ENCODE results near the gene ACOT4. TPM values are rescaled to one million over a fixed set of nuclear protein-coding genes. Genes with fewer than 3 reads are reported as not detected.
"Not testable (repeated sequence)": the region's sequence is repeated elsewhere in the genome, so short reads cannot be mapped to it uniquely, and the experiment has no call there.

Gene ACOT4
- polyA plus RNA-seq, 1 donor from 2014 or later, result 1.1 TPM

DNA sequence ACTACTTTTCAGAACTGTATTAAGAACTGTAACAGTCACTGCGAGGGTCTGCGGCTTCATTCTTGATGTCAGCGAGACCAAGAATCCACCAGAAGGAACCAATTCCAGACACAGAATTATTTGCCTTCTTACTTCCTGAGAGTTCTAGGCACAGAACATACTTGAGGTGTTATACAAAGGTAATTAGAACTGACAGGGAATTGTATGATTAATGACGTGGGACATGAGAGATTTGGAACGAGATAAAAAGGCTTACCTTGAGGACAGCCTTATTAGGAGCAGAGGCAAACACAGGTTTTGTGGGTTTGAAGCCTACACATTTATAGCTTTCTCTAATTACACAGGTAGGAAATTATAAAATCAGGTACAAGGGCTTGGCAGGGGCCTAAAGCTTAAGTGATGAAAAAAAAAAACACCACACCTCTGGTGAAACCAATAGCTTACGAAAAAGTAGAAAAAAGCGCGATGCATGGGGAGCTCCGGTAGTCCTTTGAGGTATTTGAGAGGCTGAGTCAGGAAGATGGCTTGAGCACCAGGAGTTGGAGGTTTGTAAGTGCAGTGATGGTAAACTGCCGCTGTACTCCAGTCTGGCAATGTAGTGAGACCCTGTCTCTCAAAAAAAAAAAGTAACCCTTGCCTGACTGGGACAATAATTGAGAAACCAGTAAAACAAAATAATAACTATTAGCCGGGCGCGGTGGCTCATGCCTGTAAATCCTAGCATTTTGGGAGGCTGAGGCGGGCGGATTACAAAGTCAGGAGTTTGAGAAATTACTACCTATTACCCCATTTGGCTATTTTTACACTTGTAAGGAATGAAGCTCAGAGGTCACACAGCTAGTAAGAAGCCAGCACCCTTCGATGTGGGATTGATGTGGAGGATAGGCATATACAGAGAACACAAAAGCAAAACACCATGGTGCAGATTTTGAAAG, 23.5 kb upstream of the ACOT4 start:
- Histone ChIP-seq H3K27me3 (ENCODE audit: insufficient read depth, low read depth, low read length) (no peaks in the 10 kb centered on the region), H3F3A (ENCODE audit: insufficient read depth, low read length, poor library complexity, severe bottlenecking) (no peaks in the 10 kb centered on the region), H3K9ac (ENCODE audit: low read length) (no peak overlapping the region), H3K4me2 (ENCODE audit: low read length) (no peak overlapping the region), H3K36me3 (ENCODE audit: insufficient read depth, low read length) (no peaks in the 10 kb centered on the region), H3K79me2 (replicated peaks; ENCODE audit: insufficient read depth, low read length) (no peaks in the 10 kb centered on the region), H3K27ac (ENCODE audit: low read length) (no peak overlapping the region), H3K9me2 (ENCODE audit: insufficient read depth, low read length) (no peaks in the 10 kb centered on the region), H2AFZ (ENCODE audit: low read depth, low read length) (no peak overlapping the region), H3K4me3 (ENCODE audit: low read length) (no peak overlapping the region), H4K20me1 (ENCODE audit: insufficient read depth) (no peaks in the 10 kb centered on the region), H3K9me3 (ENCODE audit: low read length) (no peaks in the 10 kb centered on the region)
- TF ChIP-seq MXI1 (conservative IDR thresholded peaks at IDR 0.05; ENCODE audit: poor library complexity, severe bottlenecking) (no peak), TAF1 (IDR thresholded peaks at IDR 0.05; ENCODE audit: low read depth) (no peak), SMC3 (conservative IDR thresholded peaks at IDR 0.05; ENCODE audit: poor library complexity) (no peak), EP300 (conservative IDR thresholded peaks at IDR 0.05; ENCODE audit: poor library complexity, severe bottlenecking) (no peak), RAD21 (conservative IDR thresholded peaks at IDR 0.05) (no peak), POLR2AphosphoS5 (IDR thresholded peaks at IDR 0.05) (no peak), EZH2 (IDR thresholded peaks at IDR 0.05; ENCODE audit: borderline replicate concordance, insufficient read depth, low read length, poor library complexity, severe bottlenecking) (no peak)
- TF ChIP-seq, protein P1, sequence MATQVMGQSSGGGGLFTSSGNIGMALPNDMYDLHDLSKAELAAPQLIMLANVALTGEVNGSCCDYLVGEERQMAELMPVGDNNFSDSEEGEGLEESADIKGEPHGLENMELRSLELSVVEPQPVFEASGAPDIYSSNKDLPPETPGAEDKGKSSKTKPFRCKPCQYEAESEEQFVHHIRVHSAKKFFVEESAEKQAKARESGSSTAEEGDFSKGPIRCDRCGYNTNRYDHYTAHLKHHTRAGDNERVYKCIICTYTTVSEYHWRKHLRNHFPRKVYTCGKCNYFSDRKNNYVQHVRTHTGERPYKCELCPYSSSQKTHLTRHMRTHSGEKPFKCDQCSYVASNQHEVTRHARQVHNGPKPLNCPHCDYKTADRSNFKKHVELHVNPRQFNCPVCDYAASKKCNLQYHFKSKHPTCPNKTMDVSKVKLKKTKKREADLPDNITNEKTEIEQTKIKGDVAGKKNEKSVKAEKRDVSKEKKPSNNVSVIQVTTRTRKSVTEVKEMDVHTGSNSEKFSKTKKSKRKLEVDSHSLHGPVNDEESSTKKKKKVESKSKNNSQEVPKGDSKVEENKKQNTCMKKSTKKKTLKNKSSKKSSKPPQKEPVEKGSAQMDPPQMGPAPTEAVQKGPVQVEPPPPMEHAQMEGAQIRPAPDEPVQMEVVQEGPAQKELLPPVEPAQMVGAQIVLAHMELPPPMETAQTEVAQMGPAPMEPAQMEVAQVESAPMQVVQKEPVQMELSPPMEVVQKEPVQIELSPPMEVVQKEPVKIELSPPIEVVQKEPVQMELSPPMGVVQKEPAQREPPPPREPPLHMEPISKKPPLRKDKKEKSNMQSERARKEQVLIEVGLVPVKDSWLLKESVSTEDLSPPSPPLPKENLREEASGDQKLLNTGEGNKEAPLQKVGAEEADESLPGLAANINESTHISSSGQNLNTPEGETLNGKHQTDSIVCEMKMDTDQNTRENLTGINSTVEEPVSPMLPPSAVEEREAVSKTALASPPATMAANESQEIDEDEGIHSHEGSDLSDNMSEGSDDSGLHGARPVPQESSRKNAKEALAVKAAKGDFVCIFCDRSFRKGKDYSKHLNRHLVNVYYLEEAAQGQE (IDR thresholded peaks at IDR 0.05; ENCODE audit: borderline replicate concordance), result no peak
- TF ChIP-seq, protein P2, sequence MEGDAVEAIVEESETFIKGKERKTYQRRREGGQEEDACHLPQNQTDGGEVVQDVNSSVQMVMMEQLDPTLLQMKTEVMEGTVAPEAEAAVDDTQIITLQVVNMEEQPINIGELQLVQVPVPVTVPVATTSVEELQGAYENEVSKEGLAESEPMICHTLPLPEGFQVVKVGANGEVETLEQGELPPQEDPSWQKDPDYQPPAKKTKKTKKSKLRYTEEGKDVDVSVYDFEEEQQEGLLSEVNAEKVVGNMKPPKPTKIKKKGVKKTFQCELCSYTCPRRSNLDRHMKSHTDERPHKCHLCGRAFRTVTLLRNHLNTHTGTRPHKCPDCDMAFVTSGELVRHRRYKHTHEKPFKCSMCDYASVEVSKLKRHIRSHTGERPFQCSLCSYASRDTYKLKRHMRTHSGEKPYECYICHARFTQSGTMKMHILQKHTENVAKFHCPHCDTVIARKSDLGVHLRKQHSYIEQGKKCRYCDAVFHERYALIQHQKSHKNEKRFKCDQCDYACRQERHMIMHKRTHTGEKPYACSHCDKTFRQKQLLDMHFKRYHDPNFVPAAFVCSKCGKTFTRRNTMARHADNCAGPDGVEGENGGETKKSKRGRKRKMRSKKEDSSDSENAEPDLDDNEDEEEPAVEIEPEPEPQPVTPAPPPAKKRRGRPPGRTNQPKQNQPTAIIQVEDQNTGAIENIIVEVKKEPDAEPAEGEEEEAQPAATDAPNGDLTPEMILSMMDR (IDR thresholded peaks at IDR 0.05; ENCODE audit: poor library complexity, severe bottlenecking), result no peak

DNA sequence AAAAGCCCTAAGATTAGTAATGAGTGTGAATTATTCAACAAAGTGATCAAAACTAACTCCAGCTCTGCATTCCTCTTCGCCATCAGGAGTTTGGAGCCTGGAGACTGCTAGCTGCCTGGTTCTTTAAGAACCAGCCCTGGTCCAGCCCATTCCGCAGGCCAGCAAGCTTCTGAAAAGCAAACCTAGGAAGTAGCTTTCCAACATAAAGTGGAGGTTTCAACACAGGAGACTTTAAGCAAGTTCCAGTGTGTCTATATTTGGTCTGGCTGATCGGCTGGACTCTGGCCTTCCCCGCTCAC, 22.8 kb upstream of the ACOT4 start:
- not testable (repeated sequence) for H3K4me2 ChIP-seq (ENCODE audit: low read length); H4K20me1 ChIP-seq (ENCODE audit: insufficient read depth); H3K9me3 ChIP-seq (ENCODE audit: low read length); H3F3A ChIP-seq (ENCODE audit: insufficient read depth, low read length, poor library complexity, severe bottlenecking); H3K4me3 ChIP-seq (ENCODE audit: low read length); H3K9ac ChIP-seq (ENCODE audit: low read length); H3K27me3 ChIP-seq (ENCODE audit: insufficient read depth, low read depth, low read length); H3K36me3 ChIP-seq (ENCODE audit: insufficient read depth, low read length); H3K27ac ChIP-seq (ENCODE audit: low read length); H3K9me2 ChIP-seq (ENCODE audit: insufficient read depth, low read length); H2AFZ ChIP-seq (ENCODE audit: low read depth, low read length); H3K79me2 ChIP-seq (replicated peaks; ENCODE audit: insufficient read depth, low read length)

DNA sequence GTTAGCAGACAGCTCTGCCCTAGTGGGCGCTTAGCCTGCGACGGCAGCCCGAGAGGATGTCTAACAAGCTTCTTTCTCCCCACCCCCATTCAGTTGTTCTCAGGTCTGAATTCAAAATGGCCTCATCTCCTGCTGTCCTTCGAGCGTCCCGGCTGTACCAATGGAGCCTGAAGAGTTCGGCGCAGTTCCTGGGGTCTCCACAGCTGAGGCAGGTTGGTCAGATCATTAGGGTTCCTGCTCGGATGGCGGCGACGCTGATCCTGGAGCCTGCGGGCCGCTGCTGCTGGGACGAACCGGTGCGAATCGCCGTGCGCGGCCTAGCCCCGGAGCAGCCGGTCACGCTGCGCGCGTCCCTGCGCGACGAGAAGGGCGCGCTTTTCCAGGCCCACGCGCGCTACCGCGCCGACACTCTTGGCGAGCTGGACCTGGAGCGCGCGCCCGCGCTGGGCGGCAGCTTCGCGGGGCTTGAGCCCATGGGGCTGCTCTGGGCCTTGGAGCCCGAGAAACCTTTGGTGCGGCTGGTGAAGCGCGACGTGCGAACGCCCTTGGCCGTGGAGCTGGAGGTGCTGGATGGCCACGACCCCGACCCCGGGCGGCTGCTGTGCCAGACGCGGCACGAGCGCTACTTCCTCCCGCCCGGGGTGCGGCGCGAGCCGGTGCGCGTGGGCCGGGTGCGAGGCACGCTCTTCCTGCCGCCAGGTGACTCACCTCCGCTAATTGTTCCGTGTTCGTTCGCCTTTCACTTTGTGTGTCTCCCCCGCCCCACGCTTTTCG, 22.3 kb upstream of the ACOT4 start, which contains the start of gene ACOT2:
TSS of gene ACOT2 (plus strand) at position 29 of the 774 bp plus-strand sequence. CDS start at position 57, 28 bp downstream.
- not testable (repeated sequence) for H2AFZ ChIP-seq (ENCODE audit: low read depth, low read length); H3K79me2 ChIP-seq (replicated peaks; ENCODE audit: insufficient read depth, low read length); H3K9me2 ChIP-seq (ENCODE audit: insufficient read depth, low read length); H3K36me3 ChIP-seq (ENCODE audit: insufficient read depth, low read length); H3K27ac ChIP-seq (ENCODE audit: low read length); H3K4me2 ChIP-seq (ENCODE audit: low read length); H3K9ac ChIP-seq (ENCODE audit: low read length); H4K20me1 ChIP-seq (ENCODE audit: insufficient read depth); H3K27me3 ChIP-seq (ENCODE audit: insufficient read depth, low read depth, low read length); H3K9me3 ChIP-seq (ENCODE audit: low read length); H3F3A ChIP-seq (ENCODE audit: insufficient read depth, low read length, poor library complexity, severe bottlenecking)
- peak within 1 kb of the TSS; percentile 10 for H3K4me3 ChIP-seq (ENCODE audit: low read length)

DNA sequence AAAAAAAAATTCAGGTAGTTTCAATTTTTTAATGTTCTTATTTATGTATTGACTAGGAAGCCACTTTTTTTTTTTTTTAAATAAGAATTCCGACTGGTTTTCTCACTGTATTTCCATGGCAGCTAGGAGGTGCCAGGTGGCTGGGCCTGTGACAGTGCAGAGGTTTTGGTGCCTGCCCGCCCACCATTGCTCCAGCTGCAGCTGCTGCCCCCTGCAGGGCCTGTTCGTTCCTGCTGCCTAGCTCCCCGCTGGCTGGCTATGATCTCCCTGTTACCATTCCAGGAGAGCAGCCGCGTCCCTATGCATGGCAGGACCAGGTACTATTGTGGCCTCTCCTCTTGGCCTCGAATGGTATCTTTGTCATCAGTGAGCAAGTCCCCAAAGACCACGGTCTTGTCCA, 20.8 kb upstream of the ACOT4 start:
- not testable (repeated sequence) for H3K36me3 ChIP-seq (ENCODE audit: insufficient read depth, low read length); H3K27ac ChIP-seq (ENCODE audit: low read length); H3K79me2 ChIP-seq (replicated peaks; ENCODE audit: insufficient read depth, low read length); H3K27me3 ChIP-seq (ENCODE audit: insufficient read depth, low read depth, low read length); H3K4me3 ChIP-seq (ENCODE audit: low read length); H3K9me2 ChIP-seq (ENCODE audit: insufficient read depth, low read length); H2AFZ ChIP-seq (ENCODE audit: low read depth, low read length); H3K9me3 ChIP-seq (ENCODE audit: low read length); H4K20me1 ChIP-seq (ENCODE audit: insufficient read depth); H3K9ac ChIP-seq (ENCODE audit: low read length); H3K4me2 ChIP-seq (ENCODE audit: low read length); H3F3A ChIP-seq (ENCODE audit: insufficient read depth, low read length, poor library complexity, severe bottlenecking)
